Choroid plexus epithelial cell (primary cell): Measurements from ENCODE around the gene TSPEAR.
"Not testable (repeated sequence)": the region's sequence is repeated elsewhere in the genome, so short reads cannot be mapped to it uniquely, and the experiment has no call there.

Experiments used
- DNase-seq: peaks from one replicate; pipeline ENCODE4 v3.0.0-alpha.2; 2010; ENCODE audit warnings: low read depth
- H3K4me3 ChIP-seq: 2 replicates; pipeline ENCODE4 v1.5.1; 2011; ENCODE audit warnings: low read depth, mild to moderate bottlenecking, control low read depth, low read length, moderate library complexity
- TF ChIP-seq, protein P1 (sequence below): conservative IDR thresholded peaks from 2 replicates; pipeline ENCODE4 v1.5.1; 2011; ENCODE audit warnings: low read depth, mild to moderate bottlenecking, control low read depth, inconsistent platforms, low read length, moderate library complexity

The TSPEAR gene

DNA sequence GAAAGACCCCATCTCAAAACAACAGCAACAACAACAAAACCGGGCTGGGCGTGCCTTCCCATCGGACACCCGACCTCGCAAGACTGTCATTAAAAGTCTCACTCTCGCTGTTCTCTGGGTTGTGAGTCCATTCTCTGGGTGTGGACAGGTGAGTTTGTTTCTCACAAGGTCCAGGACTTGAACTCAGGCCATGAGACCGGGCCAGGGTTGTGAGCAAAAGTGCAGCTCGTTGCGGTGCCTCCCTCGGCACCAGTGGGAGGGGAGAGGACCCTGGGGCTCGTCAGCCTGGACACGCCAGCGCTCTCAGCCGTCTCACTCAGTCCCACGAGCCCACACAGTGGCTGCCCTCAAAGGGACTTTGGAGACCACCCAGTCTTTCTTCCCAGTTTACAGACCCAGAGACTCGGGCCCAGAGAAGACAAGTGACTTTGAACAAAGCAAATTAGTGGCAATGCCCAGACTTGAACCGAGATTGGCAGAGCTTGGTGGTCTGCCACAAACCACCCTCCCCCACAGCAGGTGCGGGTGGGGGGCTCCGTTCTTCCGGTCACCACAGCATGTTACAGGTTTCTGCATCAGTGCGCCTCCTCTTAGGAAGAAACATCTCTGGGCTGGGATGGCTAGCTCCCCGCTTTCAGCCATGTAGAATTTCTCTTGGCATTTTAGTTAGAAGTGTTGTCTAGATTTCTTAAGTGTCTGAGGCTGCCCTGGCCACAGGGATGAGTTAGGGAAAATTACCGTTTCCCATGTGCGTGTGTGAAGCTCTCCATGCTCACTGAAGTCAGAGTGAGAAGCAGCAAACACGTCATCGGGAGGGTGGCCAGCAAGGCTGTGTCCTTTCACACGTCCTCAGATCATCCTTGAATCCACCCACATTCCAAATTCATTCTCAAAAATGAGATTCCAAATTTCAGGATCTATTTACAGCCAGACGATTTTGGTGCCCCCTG lies 227.8 kb downstream of the TSPEAR start:
- H3K4me3 ChIP-seq: no peak overlapping the region
- no peak for DNase-seq
- TF ChIP-seq, protein P1, sequence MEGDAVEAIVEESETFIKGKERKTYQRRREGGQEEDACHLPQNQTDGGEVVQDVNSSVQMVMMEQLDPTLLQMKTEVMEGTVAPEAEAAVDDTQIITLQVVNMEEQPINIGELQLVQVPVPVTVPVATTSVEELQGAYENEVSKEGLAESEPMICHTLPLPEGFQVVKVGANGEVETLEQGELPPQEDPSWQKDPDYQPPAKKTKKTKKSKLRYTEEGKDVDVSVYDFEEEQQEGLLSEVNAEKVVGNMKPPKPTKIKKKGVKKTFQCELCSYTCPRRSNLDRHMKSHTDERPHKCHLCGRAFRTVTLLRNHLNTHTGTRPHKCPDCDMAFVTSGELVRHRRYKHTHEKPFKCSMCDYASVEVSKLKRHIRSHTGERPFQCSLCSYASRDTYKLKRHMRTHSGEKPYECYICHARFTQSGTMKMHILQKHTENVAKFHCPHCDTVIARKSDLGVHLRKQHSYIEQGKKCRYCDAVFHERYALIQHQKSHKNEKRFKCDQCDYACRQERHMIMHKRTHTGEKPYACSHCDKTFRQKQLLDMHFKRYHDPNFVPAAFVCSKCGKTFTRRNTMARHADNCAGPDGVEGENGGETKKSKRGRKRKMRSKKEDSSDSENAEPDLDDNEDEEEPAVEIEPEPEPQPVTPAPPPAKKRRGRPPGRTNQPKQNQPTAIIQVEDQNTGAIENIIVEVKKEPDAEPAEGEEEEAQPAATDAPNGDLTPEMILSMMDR: no peak

GRCh38 chr21:44482581-44483287 lies 228.6 kb downstream of the TSPEAR start:
- H3K4me3 ChIP-seq: no peak overlapping the region
- no peak for DNase-seq
- TF ChIP-seq, protein P1: no peak

- TF ChIP-seq, protein P1: no peak
- no peak overlapping the region for H3K4me3 ChIP-seq
- DNase-seq: no peak
These were observed 230.9 kb downstream of the TSPEAR start for GRCh38 chr21:44480200-44481053.

DNA sequence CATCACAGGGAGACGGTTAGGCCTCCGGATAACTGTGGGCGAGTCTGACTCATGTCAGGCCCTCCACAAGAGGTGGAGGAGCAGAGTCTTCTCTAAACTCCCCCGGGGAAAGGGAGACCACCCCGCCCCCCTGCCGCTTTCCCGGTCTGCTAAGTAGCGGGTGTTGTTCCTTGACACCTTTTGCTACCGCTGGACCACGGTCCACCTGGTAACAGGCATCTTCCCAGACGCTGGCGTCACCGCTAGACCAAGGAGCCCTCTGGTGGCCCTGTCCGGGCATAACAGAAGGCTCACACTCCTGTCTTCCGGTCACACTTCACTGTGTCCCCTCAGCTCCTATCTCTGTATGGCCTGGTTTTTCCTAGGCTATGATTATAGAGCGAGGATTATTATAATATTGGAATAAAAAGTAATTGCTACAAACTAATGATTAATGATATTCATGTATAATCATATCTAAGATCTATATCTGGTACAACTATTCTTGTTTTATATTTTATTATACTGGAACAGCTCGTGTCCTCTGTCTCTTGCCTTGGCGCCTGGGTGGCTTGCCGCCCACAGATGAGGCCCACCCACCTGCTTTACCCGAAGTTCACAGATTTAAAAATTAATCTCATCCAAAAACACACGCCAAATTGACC lies 231.7 kb downstream of the TSPEAR start:
- TF ChIP-seq, protein P1: peak; percentile 65
- peak; percentile 39 for DNase-seq
- H3K4me3 ChIP-seq: not testable (repeated sequence)

DNA sequence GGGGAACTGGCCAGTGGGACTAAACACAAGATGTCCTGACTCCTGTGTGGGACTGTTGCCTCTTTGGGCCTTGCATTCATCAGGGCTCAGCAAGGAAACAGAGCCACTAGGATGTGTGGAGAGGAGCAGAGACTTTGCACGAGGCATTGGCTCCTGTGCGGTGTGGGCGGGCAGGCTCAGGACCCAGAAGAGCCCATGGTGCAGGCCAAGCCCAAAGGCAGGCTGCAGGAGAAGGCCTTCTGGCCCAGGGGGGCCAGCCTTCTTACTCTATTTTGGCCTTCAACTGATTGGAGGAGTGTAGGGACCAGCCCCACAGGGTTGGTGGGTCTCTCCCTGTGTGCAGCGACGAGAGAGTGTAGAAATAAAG lies 232.6 kb downstream of the TSPEAR start:
- H3K4me3 ChIP-seq: no peak overlapping the region
- TF ChIP-seq, protein P1: no peak
- no peak for DNase-seq

- no peak overlapping the region for H3K4me3 ChIP-seq
These were observed 233.1 kb downstream of the TSPEAR start for GRCh38 chr21:44478124-44478800.

More at GRCh38 chr21:44478124-44478800, 233.1 kb downstream of the TSPEAR start:
- DNase-seq: no peak
- TF ChIP-seq, protein P1: no peak
